DLD1 (cell line): ENCODE results near the gene GALM.
"Not testable (repeated sequence)": the region's sequence is repeated elsewhere in the genome, so short reads cannot be mapped to it uniquely, and the experiment has no call there.

ENCODE experiments used
- in situ Hi-C: cut with HindIII; loops from 2 replicates; pipeline ENCODE4 v1.10.0; 2017; ENCODE audit warnings: low sequenced_read_pairs

The GALM gene

GRCh38 chr2:38676681-38677080 is 10.8 kb downstream of the GALM start:
- in situ Hi-C loops, result no loop called here

DNA sequence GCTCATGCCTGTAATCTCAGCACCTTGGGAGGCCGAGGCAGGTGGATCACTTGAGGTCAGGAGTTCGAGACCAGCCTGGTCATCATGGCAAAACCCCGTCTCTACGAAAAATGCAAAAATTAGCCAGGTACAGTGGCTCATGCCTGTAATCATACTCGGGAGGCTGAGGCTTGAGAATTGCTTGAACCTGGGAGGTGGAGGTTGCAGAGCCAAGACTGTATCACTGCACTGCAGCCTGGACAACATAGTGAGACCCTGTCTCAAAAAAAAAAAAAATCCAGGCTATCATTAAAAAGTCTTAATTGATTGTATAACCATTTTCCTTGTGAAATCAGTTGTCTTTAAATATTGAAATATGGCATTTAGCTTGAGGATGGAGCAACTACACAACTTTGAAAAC is 15.0 kb downstream of the GALM start:
- in situ Hi-C loops, result not testable (repeated sequence)

GRCh38 chr2:38682008-38682575 is 16.2 kb downstream of the GALM start:
- in situ Hi-C loops, result no loop called here

DNA sequence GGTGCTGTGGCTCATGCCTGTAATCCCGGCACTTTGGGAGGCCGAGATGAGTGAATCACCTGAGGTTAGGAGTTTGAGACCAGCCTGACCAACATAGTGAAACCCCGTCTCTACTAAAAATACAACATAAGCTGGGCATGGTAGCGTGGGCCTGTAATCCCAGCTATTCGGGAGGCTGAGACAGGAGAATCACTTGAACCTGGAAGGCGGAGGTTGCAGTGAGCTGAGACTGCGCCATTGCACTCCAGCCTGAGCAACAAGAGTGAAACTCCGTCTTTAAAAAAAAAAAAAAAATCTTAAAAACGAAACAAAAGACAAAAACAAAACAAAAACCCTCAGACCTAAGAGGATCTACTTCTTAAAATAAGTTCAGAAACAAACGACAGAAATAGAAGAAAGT is 16.7 kb downstream of the GALM start:
- in situ Hi-C loops, result not testable (repeated sequence)

DNA sequence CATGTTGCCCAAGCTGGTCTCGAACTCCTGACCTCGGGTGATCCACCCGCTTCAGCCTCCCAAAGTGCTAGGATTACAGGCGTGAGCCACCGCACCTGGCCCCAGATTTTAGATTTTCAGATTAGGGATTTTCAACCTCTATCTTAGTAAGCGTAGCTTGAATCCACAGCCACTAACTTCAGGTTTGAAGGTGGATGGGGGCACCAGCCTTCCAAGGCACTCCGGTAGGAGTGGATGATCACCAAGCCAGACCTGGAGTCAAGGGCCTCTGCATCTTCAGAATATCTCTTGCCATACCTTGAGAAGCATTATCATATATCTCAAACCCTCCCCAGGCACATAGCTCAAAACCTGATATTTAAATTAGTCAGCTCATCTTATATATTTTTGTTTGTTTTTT is 17.9 kb downstream of the GALM start:
- in situ Hi-C loops, result no loop called here

DNA sequence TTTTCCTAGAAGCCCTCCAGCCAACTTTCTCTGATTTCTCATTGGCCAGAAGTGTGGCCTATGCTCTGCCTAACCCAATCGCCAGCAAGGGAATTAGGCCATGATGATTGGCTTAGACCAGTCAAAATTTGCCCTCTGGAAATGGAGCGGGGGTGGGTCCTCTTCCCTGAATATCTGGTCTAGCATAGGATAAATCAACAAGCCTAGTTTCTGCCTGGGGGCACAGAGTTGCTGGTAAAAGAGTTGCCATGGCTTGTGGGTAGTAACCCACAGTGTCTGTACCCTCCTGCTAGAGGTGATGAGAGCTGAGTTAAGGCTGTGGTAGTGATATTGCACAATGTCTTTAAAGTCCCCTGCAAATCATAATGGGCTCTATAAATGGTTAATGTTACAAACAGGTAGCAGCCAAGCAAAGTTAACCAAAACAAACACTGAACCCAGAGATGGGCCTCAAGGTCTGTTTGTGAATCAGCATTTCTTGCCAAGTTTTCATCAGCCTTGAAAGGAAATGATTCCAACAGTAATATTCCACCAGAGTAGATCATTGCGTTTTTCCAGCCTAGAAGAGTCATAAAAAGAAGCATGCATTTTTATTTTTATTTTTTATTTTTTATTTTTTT is 19.3 kb downstream of the GALM start:
- in situ Hi-C loops, result no loop called here

DNA sequence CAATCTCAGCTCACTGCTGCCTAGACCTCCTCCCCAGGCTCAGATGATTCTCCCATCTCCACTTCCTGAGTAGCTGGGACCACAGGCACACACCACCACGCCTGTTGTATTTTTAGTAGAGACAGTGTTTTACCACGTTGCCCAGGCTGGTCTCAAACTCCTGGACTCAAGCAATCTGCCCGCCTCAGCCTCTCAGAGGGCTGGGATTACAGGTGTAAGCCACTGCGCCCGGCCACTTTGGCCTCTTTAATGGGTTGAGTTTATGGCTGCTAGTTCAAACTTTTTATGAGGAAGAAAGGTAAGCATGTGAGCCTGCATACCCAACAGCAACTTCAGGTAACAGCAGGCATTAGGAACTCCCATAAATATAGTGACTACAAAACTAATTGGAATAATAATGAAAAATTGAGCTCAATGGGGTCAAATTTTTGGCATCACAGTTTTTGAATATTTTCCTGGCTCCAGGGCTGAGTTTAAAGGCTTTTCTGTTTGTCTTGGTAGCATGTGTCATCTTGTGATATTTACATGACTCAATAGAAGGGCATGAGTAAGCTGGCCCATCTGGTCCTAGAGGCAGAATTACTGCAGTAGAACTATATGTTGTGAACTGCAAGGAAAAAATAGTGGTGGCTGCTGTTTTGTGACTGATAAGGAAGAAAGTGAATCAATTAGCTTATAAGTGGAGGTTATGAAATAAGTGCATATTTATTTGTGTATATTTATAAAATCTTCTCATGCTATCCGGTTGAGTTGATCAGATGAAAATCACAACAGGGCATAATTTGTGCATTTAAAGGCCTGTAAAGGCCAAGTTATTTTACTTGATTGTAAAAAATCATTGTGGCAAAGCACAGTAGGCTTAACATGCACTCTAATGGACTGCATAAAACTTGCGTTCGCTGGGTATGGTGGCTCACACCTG is 24.8 kb downstream of the GALM start:
- in situ Hi-C loops, result no loop called here

GRCh38 chr2:38691994-38692393 is 26.1 kb downstream of the GALM start:
- in situ Hi-C loops, result no loop called here

DNA sequence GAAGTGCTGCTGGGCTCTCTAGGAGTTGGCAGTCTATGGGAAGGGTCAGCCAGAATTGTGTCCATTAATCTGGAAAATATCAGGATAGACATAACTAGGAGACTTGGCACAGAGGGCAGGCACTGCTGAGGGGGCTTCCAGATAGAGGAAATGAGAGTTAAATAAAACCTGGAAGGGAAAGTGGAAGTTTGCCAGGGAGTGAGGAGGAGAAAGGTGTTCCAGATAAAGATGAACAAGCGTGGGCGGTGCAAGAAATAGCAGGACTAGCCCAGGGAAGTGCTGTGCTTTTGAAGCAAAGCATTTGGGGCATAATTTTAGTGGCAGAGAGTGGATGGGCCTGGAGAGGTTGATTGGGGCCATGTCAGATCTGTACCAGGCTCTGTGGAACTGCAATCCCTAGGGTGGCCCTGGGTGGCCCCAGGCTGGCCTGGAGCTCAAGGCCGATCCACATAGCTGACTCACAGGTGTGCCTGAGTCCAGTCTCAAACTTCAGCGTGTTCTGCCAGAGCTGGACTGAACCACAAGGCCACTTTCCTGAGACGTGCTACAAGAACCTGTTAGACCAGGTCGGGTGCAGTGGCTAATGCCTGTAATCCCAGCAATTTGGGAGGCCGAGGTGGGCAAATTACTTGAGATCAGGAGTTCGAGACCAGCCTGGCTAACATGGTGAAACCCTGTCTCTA is 26.9 kb downstream of the GALM start:
- in situ Hi-C loops, result no loop called here

GRCh38 chr2:38697116-38697840 is 31.4 kb downstream of the GALM start:
- in situ Hi-C loops, result no loop called here

DNA sequence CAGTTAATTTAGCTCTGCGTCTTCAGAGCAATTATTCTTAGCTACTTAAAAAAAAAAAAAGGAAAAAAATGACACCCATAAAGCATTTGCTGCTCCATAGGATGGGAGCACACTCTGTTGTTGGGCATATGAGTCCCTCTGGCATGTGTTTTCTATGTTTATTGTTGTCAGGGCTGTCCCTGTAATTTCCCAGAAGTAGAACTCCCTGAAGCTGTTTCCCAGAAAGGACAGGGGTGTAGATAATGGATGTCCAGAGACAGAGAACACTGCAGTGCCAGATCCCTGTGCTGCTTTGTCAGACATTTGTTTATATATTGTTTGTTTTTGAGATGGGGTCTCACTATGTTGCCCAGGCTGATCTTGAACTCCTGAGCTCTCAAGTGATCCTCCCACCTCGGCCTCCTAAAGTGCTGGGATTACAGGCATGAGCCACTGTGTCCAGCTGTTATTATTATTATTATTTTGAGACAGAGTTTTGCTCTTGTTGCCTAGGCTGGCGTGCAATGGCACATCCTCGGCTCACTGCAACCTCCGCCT is 32.6 kb downstream of the GALM start:
- in situ Hi-C loops, result no loop called here

GRCh38 chr2:38700113-38700785 is 34.3 kb downstream of the GALM start:
- in situ Hi-C loops, result no loop called here

DNA sequence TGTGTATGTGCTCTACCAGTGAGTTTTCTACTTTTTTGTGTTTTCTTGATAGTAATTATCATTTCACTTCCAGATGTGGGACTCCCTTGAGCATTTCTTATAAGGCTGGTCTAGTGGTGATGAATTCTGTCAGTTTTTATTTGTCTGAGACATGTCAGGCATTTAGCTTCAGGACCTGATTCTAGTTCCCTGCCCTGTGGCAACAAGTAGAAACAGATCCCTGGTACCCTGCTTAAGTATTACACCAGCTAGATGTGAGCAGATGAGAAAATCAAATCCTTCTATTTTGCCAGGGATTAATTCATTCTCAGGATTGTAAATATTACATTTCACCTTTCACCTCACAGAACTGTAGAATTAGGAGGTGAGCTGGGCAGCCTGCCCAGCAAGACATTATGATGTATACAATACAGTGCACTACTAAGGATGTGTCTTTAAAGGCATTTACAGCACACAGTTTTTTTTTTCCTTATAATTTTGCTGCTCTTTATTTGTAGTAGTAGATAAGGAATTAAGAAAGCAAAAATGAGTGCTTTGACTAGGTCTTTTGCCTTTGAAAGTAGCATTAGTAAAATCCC is 35.1 kb downstream of the GALM start:
- in situ Hi-C loops, result no loop called here

- in situ Hi-C loops, result no loop called here
These were observed 35.6 kb downstream of the GALM start for GRCh38 chr2:38701542-38701941.

- in situ Hi-C loops, result no loop called here
These were observed 36.5 kb downstream of the GALM start for GRCh38 chr2:38702413-38702812.

GRCh38 chr2:38703336-38703735 is 37.4 kb downstream of the GALM start:
- in situ Hi-C loops, result not testable (repeated sequence)

- in situ Hi-C loops, result no loop called here
These were observed 38.8 kb downstream of the GALM start for GRCh38 chr2:38704664-38705063.

DNA sequence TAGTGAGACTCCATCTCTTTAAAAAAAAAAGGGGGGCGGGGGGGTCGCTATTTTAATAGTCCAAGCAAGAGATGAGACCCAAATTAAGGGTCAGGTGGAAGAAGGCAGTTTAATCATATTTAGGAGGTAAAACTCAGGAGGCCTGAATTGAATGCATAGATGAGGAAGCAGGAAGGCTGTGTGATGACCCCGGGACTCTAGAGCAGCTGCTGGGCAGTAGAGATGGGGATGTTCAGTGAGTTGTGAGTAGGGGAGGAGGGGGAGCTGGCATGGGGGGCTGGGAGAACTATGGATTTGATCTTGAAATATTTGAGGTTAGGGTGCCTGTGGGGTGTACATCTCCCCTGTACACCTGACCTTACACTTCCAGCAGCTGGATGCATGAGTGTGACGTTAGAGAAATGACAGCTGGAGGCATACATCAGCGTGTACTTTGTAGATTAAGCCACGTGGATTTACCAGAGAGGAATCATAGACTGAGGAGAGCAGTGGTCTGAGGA is 41.0 kb downstream of the GALM start:
- in situ Hi-C loops, result no loop called here

DNA sequence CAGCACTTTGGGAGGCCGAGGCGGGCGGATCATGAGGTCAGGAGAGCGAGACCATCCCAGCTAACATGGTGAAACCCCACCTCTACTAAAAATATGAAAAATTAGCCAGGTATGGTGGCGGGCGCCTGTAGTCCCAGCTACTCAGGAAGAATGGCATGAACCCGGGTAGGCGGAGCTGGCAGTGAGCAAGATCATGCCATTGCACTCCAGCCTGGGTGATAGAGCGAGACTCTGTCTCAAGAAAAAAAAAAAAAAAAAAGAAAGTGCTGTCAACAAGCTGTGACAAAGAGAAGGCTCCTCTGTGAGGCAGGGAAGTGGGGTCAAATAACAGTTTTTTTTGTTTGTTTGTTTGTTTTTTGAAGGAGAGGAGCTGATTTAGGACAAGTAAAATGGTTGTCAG is 42.6 kb downstream of the GALM start:
- in situ Hi-C loops, result not testable (repeated sequence)
